Measurements from ENCODE around the gene GARRE1. TPM values are rescaled to one million over a fixed set of nuclear protein-coding genes. Genes with fewer than 3 reads are reported as not detected.

GARRE1 gene
- total and polyA plus RNA-seq, 2 of the 13 experiments (the other 11 are each of a cell fraction or from before 2014, with no cell fraction given) = 8.0 to 11.7 TPM

GRCh38 chr19:34256835-34257558 is 2.6 kb downstream of the GARRE1 start:
- in situ Hi-C loops (cut with HindIII; ENCODE audit: extremely low pct_ligation_motif_present, low pct_unique_long_range_greater_than_20kb) = no loop called here
- Histone ChIP-seq H2AFZ (ENCODE audit: low read length) (no peak overlapping the region), H3K9me3 (ENCODE audit: low read length) (no peaks in the 10 kb centered on the region), H3K4me3 (replicated peaks in 1 of 3; ENCODE audit: insufficient read depth in 1 of 3, low read depth in 2 of 3, low read length in 3 of 3) (no peak overlapping the region), H3K79me2 (ENCODE audit: insufficient read depth, low read length) (peaks cover 40% of the 10 kb centered on the region), H4K20me1 (ENCODE audit: insufficient read depth, low read length) (peaks cover 7% of the 10 kb centered on the region; the same call in 1 of the 2 replicates), H3K27me3 (ENCODE audit: control insufficient read depth in 1 of 2, insufficient read depth in 2 of 2, low read length in 2 of 2) (no peaks in the 10 kb centered on the region), H3K9ac (ENCODE audit: insufficient read depth, low read depth, low read length) (no peak overlapping the region; the same call in 1 of the 2 replicates), H3K27ac (ENCODE audit: extremely low read length, insufficient read depth, low read length) (peak overlapping the region; percentile 26), H3K36me3 (replicated peaks in 1 of 2; ENCODE audit: control insufficient read depth in 1 of 2, insufficient read depth in 2 of 2, low read length in 2 of 2) (no peaks in the 10 kb centered on the region; a peak in 1 of 5 replicates), H3K4me1 (ENCODE audit: insufficient read depth, low read length) (peaks cover 51% of the 10 kb centered on the region), H3K4me2 (ENCODE audit: low read depth, low read length) (peak overlapping the region; percentile 70; the same call in 1 of the 2 replicates)
- TF ChIP-seq PHF8 (CRISPR knock-in tag; IDR thresholded peaks at IDR 0.05) = no peak
- TF ChIP-seq, protein P1, sequence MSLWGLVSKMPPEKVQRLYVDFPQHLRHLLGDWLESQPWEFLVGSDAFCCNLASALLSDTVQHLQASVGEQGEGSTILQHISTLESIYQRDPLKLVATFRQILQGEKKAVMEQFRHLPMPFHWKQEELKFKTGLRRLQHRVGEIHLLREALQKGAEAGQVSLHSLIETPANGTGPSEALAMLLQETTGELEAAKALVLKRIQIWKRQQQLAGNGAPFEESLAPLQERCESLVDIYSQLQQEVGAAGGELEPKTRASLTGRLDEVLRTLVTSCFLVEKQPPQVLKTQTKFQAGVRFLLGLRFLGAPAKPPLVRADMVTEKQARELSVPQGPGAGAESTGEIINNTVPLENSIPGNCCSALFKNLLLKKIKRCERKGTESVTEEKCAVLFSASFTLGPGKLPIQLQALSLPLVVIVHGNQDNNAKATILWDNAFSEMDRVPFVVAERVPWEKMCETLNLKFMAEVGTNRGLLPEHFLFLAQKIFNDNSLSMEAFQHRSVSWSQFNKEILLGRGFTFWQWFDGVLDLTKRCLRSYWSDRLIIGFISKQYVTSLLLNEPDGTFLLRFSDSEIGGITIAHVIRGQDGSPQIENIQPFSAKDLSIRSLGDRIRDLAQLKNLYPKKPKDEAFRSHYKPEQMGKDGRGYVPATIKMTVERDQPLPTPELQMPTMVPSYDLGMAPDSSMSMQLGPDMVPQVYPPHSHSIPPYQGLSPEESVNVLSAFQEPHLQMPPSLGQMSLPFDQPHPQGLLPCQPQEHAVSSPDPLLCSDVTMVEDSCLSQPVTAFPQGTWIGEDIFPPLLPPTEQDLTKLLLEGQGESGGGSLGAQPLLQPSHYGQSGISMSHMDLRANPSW (CRISPR knock-in tag; IDR thresholded peaks at IDR 0.05; ENCODE audit: borderline replicate concordance) = no peak
- TF ChIP-seq CEBPG (CRISPR knock-in tag; IDR thresholded peaks at IDR 0.05) = peak; percentile 64
- TF ChIP-seq, protein P2, sequence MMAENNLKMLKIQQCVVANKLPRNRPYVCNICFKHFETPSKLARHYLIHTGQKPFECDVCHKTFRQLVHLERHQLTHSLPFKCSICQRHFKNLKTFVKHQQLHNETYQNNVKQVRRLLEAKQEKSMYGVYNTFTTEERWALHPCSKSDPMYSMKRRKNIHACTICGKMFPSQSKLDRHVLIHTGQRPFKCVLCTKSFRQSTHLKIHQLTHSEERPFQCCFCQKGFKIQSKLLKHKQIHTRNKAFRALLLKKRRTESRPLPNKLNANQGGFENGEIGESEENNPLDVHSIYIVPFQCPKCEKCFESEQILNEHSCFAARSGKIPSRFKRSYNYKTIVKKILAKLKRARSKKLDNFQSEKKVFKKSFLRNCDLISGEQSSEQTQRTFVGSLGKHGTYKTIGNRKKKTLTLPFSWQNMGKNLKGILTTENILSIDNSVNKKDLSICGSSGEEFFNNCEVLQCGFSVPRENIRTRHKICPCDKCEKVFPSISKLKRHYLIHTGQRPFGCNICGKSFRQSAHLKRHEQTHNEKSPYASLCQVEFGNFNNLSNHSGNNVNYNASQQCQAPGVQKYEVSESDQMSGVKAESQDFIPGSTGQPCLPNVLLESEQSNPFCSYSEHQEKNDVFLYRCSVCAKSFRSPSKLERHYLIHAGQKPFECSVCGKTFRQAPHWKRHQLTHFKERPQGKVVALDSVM (CRISPR knock-in tag; IDR thresholded peaks at IDR 0.05) = peak; percentile 40; the same call in 1 of the 2 replicates
- ChIA-PET POLR2A (no interaction called here), CTCF (ENCODE audit: low intra/inter-chr PET ratio, low total read pairs) (no interaction called here)
- 52% methylated on average over 5 of the region's 5 CpGs for WGBS (ENCODE audit: low lambda C conversion rate)
- intact Hi-C loops (cut with micrococcal nuclease; ENCODE audit: unreplicated experiment) = no loop called here
- FAIRE-seq = peak; percentile 23
- no peak for DNase-seq (ENCODE audit: low spot score)
- BruUV-seq (replicated peaks) = TSS peak; percentile 40
- no peak for ATAC-seq
